ENCODE results near the gene HOXD3. TPM values are rescaled to one million over a fixed set of nuclear protein-coding genes. Genes with fewer than 3 reads are reported as not detected.

Gene HOXD3
- total RNA-seq, 3 donors from 2014 or later (not counting 1 experiment from before 2014, with no cell fraction given), result not detected

- ATAC-seq (no peak), DNase-seq (no peak)
- H3K4me1 ChIP-seq (ENCODE audit: control insufficient read depth, insufficient read depth, low read length), result peaks cover 29% of the 10 kb centered on the region
- peaks cover 72% of the 10 kb centered on the region for H3K27me3 ChIP-seq (ENCODE audit: control insufficient read depth, insufficient read depth, low read length)
- Mint-ChIP-seq H3K9me3 (peaks cover 2 to 8% of the 10 kb centered on the region in 2 donors), H3K27me3 (ENCODE audit: low read depth in 2 of 2) (peaks cover 74 to 79% of the 10 kb centered on the region in 2 donors), H3K27ac (no peak overlapping the region), H3K4me1 (peaks cover 21 to 28% of the 10 kb centered on the region in 2 donors), H3K4me3 (no peak overlapping the region), H3K36me3 (peaks cover 38% of the 10 kb centered on the region)
- no peak overlapping the region for H3K4me3 ChIP-seq (ENCODE audit: low read length)
- no peak for TF ChIP-seq CTCF (IDR thresholded peaks at IDR 0.05)
- WGBS (ENCODE audit: insufficient coverage), result 15% methylated on average over 30 of the region's 41 CpGs
- H3K9me3 ChIP-seq (ENCODE audit: control insufficient read depth, insufficient read depth, low read length), result peaks cover 20% of the 10 kb centered on the region
- H3K36me3 ChIP-seq (ENCODE audit: control insufficient read depth, insufficient read depth, low read length), result no peaks in the 10 kb centered on the region
- no peak overlapping the region for H3K27ac ChIP-seq (ENCODE audit: low read length)
- intact Hi-C loops (cut with micrococcal nuclease), result no loop called here
These were observed 17.2 kb upstream of the HOXD3 start for GRCh38 chr2:176139661-176140512.

GRCh38 chr2:176140513-176141317 lies 16.4 kb upstream of the HOXD3 start:
- DNase-seq (peak; percentile 36 to 83), ATAC-seq (peak; percentile 82 to 89 (median 84))
- H3K4me3 Mint-ChIP-seq, result peak overlapping the region; percentile 64
- peaks cover 71% of the 10 kb centered on the region for H3K27me3 ChIP-seq (ENCODE audit: control insufficient read depth, insufficient read depth, low read length)
- peaks cover 73 to 77% of the 10 kb centered on the region in 2 donors for H3K27me3 Mint-ChIP-seq (ENCODE audit: low read depth in 2 of 2)
- 8% methylated on average over 48 of the region's 48 CpGs for WGBS (ENCODE audit: insufficient coverage)
- intact Hi-C loops (cut with micrococcal nuclease), result no loop called here
- peak; percentile 20 for TF ChIP-seq CTCF (IDR thresholded peaks at IDR 0.05)
- peaks cover 2 to 8% of the 10 kb centered on the region in 2 donors for H3K9me3 Mint-ChIP-seq
- H3K4me3 ChIP-seq (ENCODE audit: low read length), result peak overlapping the region; percentile 10
- H3K9me3 ChIP-seq (ENCODE audit: control insufficient read depth, insufficient read depth, low read length), result peaks cover 20% of the 10 kb centered on the region
- H3K4me1 ChIP-seq (ENCODE audit: control insufficient read depth, insufficient read depth, low read length), result peaks cover 28% of the 10 kb centered on the region
- no peaks in the 10 kb centered on the region for H3K36me3 ChIP-seq (ENCODE audit: control insufficient read depth, insufficient read depth, low read length)
- H3K4me1 Mint-ChIP-seq, result peaks cover 17 to 22% of the 10 kb centered on the region in 2 donors
- peaks cover 32% of the 10 kb centered on the region for H3K36me3 Mint-ChIP-seq
- H3K27ac Mint-ChIP-seq, result no peak overlapping the region
- no peak overlapping the region for H3K27ac ChIP-seq (ENCODE audit: low read length)

GRCh38 chr2:176142281-176142680 lies 14.8 kb upstream of the HOXD3 start:
- peaks cover 73 to 84% of the 10 kb centered on the region in 2 donors for H3K27me3 Mint-ChIP-seq (ENCODE audit: low read depth in 2 of 2)
- Histone ChIP-seq H3K4me1 (ENCODE audit: control insufficient read depth, insufficient read depth, low read length) (peaks cover 17% of the 10 kb centered on the region), H3K27me3 (ENCODE audit: control insufficient read depth, insufficient read depth, low read length) (peaks cover 66% of the 10 kb centered on the region), H3K4me3 (ENCODE audit: low read length) (no peak overlapping the region), H3K36me3 (ENCODE audit: control insufficient read depth, insufficient read depth, low read length) (no peaks in the 10 kb centered on the region), H3K9me3 (ENCODE audit: control insufficient read depth, insufficient read depth, low read length) (peaks cover 20% of the 10 kb centered on the region), H3K27ac (ENCODE audit: low read length) (no peak overlapping the region)
- H3K4me1 Mint-ChIP-seq, result peaks cover 14 to 20% of the 10 kb centered on the region in 2 donors
- H3K9me3 Mint-ChIP-seq, result peaks cover 2 to 8% of the 10 kb centered on the region in 2 donors
- ATAC-seq (no peak), DNase-seq (no peak)
- WGBS (ENCODE audit: insufficient coverage), result 89% methylated on average over 2 of the region's 2 CpGs
- H3K4me3 Mint-ChIP-seq, result no peak overlapping the region
- H3K27ac Mint-ChIP-seq, result no peak overlapping the region
- TF ChIP-seq CTCF (IDR thresholded peaks at IDR 0.05), result no peak
- intact Hi-C loops (cut with micrococcal nuclease), result no loop called here
- H3K36me3 Mint-ChIP-seq, result peaks cover 29% of the 10 kb centered on the region
